VCaP (cell line): ENCODE measurements around the gene FAM3B.

Experiments used
- H3K27ac ChIP-seq: fragments of 450-650 bp; 2 replicates; pipeline ENCODE4 v1.5.1; 2017
- TF ChIP-seq, protein P1 (sequence below): fragments of 450-650 bp; conservative IDR thresholded peaks from 2 replicates; pipeline ENCODE4 v1.5.1; 2017; ENCODE audit warnings: mild to moderate bottlenecking, moderate library complexity

The FAM3B gene

DNA sequence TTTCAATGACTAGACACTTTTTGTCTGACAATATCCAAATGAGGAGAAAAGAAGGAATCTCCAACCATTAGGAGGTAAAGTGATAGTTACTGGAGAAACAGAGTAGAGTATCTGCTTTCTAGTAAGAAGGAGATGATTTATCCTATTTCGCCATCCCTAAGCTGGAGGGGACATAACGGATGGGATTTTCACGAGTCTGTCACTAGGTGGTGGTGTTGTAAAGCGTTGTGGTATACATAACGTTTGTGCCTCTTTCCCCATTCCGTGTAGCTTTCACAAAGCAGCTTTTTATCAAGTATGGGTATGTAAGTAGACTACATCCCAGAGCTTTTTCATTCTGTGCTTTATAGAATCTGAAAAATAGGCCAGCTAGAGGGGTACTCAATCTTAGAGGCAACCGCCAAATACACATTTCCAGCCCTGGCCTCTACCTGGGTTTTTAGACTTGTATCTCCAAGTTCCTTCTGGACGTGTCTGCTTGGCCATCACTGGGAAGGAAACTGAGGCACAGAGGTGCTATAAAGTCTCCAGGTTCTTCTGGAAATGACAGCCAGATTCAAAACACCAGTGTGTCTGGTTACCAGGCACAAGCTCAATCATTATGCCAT is 33.3 kb upstream of the FAM3B start:
- H3K27ac ChIP-seq, result no peak overlapping the region
- TF ChIP-seq, protein P1, sequence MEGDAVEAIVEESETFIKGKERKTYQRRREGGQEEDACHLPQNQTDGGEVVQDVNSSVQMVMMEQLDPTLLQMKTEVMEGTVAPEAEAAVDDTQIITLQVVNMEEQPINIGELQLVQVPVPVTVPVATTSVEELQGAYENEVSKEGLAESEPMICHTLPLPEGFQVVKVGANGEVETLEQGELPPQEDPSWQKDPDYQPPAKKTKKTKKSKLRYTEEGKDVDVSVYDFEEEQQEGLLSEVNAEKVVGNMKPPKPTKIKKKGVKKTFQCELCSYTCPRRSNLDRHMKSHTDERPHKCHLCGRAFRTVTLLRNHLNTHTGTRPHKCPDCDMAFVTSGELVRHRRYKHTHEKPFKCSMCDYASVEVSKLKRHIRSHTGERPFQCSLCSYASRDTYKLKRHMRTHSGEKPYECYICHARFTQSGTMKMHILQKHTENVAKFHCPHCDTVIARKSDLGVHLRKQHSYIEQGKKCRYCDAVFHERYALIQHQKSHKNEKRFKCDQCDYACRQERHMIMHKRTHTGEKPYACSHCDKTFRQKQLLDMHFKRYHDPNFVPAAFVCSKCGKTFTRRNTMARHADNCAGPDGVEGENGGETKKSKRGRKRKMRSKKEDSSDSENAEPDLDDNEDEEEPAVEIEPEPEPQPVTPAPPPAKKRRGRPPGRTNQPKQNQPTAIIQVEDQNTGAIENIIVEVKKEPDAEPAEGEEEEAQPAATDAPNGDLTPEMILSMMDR, result peak; percentile 97

DNA sequence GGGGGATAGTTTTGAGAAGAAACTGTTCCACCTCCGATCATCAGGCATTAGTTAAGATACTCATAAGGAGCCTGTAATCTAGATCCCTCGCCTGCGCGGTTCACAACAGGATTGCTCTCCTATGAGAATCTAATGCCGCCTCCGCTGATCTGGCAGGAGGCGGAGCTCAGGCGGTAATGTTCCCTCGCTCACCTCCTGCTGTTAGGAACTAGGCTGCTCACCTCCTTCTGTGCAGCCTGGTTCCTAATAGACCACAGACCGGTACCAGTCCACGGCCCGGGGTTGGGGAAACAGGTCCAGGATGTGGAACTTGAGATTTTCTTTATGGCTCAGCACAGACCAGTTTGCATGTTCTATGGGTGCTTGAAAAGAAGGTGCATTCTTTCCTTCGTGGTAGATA is 27.2 kb upstream of the FAM3B start:
- TF ChIP-seq, protein P1, result no peak

DNA sequence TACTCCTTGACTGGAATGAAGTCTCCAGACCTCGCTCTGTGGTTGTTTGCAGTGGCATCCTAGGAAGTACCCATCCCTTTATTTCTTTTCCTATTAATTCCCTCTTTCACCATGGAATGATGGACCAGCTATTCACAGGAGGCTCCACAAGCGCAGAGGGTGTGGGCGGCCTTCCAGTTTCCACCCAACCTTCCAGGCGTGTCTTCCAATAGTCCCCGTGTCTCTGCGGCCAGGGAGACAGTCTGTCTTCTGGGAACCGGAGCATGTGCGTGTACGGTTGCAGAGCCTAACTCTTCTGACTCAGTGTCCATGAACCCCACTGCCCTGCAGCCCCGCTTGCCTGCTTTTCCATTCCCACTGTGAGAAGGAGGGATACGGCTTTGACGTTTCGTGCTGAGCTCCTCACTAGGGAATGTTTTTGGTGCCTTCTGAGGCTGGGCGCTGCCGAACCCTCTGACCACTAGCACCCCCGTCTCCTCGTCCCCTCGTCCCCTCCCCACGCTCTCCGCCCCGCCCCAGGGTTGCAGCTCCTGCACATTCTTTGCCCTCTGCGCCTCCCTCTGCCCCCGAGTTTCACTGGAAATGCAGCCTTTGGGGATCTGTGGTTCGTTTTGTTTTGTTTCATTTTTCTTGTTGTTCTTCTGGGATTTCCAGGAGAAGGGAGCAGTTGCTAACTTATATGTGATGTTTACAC is 26.3 kb upstream of the FAM3B start:
- no peak overlapping the region for H3K27ac ChIP-seq
- TF ChIP-seq, protein P1, result no peak

More for the DNA sequence above, 27.2 kb upstream of the FAM3B start:
- no peak overlapping the region for H3K27ac ChIP-seq

DNA sequence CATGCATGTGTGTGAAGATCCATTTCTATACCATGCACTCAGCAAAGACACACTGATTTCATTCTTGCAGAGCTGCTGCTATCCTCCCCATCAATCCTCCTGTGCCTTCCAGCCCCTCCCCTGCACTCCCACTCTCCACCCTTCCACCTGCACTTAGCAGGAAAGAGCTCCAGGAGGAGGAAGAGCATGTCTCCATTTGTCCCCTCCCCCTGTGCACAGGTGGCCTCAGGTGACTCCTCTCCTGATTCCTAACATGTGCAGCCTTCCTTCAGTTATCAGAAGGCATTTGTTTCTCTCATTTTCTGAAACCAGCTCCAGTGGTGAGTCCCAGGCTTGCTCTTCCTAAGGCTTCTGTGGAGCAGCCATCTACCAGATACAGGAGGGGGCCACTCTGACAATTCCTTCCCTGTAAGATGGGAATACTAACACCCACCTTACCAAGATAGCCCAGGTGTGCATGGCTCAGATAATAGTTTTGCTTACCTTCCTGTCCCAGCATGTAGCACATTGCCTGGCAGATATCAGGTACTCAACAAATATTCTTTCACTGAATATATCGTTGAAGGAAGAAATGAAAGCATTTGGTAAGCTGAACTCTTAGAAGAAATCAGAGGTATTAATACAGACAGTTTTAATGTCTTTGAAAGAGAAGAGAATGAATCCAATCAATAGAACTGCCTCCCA is 21.9 kb upstream of the FAM3B start:
- peak overlapping the region; percentile 17; the same call in 1 of the 2 replicates for H3K27ac ChIP-seq
- TF ChIP-seq, protein P1, result no peak

DNA sequence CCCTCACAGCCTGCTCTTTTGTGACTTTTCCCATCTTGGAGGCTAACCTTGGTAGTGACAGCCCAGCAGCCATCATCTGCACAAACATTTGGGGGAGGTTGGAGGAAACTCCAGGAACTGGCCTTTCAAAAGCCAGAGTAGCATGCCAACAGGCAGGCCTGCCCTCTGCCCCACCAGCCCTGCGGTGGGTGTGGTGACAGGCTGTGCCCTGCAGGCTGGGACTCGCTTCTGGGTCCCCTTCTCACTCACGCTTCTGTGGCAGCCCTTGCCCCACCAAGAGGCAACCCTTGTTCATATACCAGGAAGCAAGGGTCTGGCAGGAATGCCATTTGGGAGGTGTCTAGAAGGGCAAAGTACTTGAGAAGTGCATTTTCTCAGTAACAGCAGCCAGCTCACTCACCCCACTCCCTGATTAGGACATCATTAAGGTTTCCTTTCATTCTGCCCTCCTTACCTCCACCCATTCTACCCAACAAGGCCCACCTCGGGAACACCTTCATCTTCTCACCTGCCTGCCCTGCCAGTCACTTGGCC is 20.8 kb upstream of the FAM3B start:
- H3K27ac ChIP-seq, result no peak overlapping the region
- TF ChIP-seq, protein P1, result no peak

DNA sequence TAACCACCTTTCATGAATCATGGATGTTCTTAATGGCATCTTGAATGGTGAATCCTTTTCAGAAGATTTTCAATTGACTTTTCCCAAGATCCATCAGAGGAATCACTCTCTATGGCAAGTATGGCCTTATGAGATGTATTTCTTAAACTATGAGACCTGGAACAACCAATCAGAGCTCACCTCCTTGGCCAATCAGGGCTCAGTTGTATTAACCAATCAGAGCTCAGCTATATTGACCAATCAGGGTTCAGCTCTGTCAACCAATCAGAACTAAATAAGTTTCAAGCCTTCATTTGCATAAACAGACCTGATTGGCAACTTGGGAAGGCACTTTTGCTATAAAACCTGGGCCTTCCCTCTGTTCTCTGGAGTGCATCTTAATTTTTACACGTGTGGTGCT is 13.6 kb upstream of the FAM3B start:
- no peak overlapping the region for H3K27ac ChIP-seq
- TF ChIP-seq, protein P1, result no peak

DNA sequence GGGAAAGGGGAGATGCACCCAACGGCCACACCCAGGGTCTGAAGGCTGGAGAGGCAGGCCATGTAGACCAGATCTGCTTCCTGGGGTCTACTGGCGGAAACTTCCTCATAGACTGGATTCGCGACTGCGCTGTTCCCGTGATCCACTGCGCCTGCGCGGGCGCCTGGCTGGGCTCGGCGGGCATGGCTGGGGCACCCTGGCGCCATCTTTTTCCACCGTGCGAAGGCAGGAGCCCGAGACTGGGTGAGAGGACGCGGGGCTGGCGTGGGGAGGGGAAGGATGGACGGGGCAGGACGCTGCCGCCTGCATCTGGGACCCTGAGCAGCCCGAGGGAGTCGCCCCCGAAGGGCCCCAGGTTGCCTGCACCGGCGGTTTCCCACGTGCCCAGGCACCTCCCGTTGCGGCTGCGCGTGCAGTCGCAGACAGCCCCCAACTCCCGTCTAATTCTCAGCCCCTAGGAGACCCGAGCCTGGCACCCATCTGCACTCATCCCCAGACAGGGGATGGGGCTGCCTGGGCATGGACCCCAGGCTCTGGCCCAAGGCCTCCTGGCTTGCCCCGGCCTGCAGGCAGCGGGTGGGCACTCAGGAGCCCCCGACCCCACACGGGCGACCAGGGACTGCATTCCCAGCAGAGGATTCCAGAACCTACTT is 12.4 kb upstream of the FAM3B start:
- no peak overlapping the region for H3K27ac ChIP-seq
- TF ChIP-seq, protein P1, result no peak
